Muscle layer of colon (tissue), 2 donors: ENCODE measurements around the gene AURKB.

ENCODE experiments used
- H3K27ac ChIP-seq: one replicate; pipeline ENCODE4 v1.7.0; 2013; ENCODE audit warnings: low read depth, mild to moderate bottlenecking, low read length, moderate library complexity
- H3K27me3 ChIP-seq, 2 donors: one replicate each; pipeline ENCODE4 v1.7.0; 2013; ENCODE audit warnings: low read length in 2 of 2, mild to moderate bottlenecking in 2 of 2; ENCODE audit not compliant: insufficient read depth in 2 of 2, control insufficient read depth in 1 of 2
- H3K36me3 ChIP-seq: one replicate; pipeline ENCODE4 v1.7.0; 2013; ENCODE audit warnings: mild to moderate bottlenecking, low read length; ENCODE audit not compliant: insufficient read depth
- H3K4me1 ChIP-seq: one replicate; pipeline ENCODE4 v1.7.0; 2013; ENCODE audit warnings: mild to moderate bottlenecking, low read length; ENCODE audit not compliant: insufficient read depth
- H3K4me3 ChIP-seq, 2 donors: one replicate each; pipeline ENCODE4 v1.7.0; 2013; ENCODE audit warnings: low read length in 2 of 2, low read depth in 1 of 2, mild to moderate bottlenecking in 1 of 2, moderate library complexity in 1 of 2
- H3K9ac ChIP-seq: one replicate; pipeline ENCODE4 v1.7.0; 2013; ENCODE audit warnings: low read length
- H3K9me3 ChIP-seq: one replicate; pipeline ENCODE4 v1.7.0; 2013; ENCODE audit warnings: mild to moderate bottlenecking, low read length
- donor health status: abdominal sarcoma.
- donor health status: Adenocarcinoma of cecum.

AURKB gene

DNA sequence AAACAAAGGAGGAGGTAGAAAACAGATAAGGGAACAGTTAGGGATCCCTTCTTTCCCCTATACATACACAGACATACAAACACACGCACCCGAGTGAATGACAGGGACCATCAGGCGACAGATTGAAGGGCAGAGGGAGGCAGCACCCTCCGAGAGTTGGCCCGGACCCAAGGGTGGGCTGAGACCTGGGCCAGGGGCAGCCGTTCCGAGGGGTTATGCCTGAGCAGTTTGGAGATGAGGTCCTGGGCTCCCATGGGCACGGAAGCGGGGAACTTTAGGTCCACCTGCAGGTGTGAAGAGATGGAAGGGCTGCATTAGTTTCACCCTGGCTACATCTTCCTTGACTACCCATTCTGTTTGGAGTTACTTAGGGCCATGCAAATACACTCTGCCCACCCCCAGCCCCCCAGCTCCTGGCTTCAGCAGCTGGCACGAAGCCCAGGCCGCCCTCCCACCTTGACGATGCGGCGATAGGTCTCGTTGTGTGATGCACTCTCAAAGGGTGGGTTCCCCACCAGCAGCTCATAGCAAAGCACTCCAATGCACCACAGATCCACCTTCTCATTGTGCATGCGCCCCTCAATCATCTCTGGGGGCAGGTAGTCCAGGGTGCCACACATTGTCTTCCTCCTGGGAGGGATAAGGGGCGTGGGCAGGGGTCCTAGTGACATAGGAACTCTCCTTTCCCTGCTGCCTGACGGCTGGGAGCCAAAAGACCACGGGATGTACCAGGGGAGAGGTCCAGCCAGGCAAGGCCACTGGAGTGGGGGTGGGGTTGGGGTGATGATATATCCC lies 5.4 kb downstream of the AURKB start:
- Histone ChIP-seq H3K9me3 (no peaks in the 10 kb centered on the region), H3K9ac (no peak overlapping the region), H3K36me3 (no peaks in the 10 kb centered on the region), H3K27me3 (no peaks in the 10 kb centered on the region), H3K4me3 (no peak overlapping the region), H3K27ac (no peak overlapping the region), H3K4me1 (peaks cover 2% of the 10 kb centered on the region)

DNA sequence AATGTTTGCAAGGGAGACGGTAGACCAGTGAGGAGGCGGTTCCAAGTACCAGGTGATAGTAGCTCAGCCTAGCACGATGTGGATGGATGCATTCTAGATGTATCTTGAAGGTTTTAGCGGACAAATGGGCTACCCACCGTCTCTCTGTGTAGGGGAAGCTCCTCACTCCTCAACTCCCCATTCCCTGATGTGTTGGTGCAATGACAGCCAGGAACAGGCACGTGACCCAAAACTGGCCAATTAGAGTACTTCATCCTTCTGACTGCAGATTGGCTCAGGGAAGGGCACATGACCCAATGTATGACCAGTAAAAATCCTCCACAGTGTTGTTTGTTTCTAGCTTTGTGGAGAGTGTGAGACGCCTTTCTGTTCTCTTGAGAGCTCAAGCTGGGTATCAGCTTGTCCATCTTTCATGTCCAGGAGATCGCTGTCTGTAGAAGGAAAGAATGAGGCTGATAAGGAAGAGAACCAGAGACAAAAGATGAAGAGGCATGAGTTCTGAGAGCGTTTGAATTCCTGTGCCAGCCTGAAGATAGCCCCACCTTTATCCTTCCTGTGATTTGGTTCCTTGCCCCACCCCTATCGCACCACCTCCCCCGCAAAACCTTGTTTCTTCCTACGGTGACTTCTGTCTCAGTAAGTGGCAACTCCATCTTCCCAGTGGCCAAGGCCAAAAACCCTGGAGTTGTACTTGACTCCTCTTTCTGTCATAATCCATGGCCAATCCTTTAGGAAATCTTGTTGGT lies 18.1 kb downstream of the AURKB start:
- Histone ChIP-seq H3K9me3 (no peaks in the 10 kb centered on the region), H3K27me3 (no peaks in the 10 kb centered on the region), H3K4me1 (peaks cover 39% of the 10 kb centered on the region), H3K9ac (no peak overlapping the region), H3K36me3 (no peaks in the 10 kb centered on the region), H3K4me3 (peak overlapping the region; percentile 24 to 40), H3K27ac (peak overlapping the region; percentile 56)

DNA sequence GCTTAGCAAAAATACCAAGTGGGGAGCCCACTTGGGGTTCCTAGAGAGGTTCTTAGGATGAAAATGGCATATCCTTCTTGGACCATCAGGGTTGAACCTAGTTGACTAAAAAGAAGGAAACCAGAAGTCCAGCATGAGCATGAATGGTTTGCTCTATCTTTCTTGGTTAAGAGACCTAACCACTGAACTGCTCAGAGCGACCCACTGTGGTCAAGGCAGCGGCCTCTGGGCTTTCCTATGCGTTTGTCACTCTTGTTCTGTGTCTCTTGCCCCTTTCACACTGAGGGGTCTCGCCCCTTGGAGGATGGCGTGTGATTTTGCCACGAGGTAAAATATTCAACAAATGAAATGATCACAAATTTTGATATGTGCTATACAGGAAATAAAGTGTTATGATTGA lies 19.9 kb downstream of the AURKB start:
- Histone ChIP-seq H3K4me1 (peaks cover 42% of the 10 kb centered on the region), H3K4me3 (peak overlapping the region in 1 of 2 donors; percentile 53), H3K27ac (peak overlapping the region; percentile 19)

DNA sequence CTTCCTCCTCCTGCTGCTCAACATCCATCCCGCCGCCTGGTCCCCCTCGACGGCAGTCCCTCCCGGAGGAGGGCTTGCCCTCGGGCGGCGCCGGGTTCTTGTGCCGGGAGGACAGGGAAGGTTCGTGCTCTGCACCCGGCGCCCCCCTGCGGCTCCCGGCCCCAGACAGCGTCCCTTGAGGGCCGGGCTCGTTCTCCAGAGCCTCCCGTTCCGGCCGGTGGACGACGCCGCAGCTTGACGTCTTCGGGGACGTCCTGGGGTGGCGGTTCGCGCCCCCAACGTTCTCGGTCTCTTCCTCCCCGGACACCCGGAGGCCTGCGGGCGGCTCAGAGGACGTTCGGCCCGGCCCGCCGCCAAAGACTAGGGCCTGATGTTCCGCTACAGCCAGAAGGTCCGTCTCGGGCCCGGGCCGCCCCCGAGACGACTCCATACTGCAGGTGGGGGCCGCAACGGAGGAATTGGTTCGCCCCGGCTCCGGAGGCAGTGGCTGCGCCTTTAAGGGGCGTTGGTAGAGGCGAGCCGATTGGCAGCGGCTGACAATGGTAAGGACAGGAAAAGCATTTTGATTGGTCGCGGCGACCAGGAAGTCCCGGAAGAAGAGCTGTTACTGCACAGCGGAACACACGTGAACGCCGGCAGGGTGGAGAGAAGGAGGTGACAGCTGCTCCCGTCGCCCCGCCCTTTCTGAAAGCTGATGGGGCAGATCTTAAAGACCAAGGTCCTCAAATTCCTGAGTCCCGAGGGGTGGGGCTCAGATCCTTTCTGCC lies 20.5 kb downstream of the AURKB start, which contains the start of gene BORCS6:
TSS of gene BORCS6 (minus strand) at position 470 of the 767 bp plus-strand sequence. CDS start at position 430, 40 bp downstream.
- Histone ChIP-seq H3K9ac (peak within 1 kb of the TSS; percentile 1), H3K9me3 (no peaks in the 10 kb centered on the region), H3K27ac (peak within 1 kb of the TSS; percentile 89), H3K4me1 (peaks cover 42% of the 10 kb centered on the region), H3K36me3 (no peaks in the 10 kb centered on the region), H3K27me3 (no peaks in the 10 kb centered on the region), H3K4me3 (peak within 1 kb of the TSS; percentile 78 to 94)

More for the DNA sequence above, 19.9 kb downstream of the AURKB start:
- Histone ChIP-seq H3K9ac (no peak overlapping the region), H3K36me3 (no peaks in the 10 kb centered on the region), H3K27me3 (no peaks in the 10 kb centered on the region), H3K9me3 (no peaks in the 10 kb centered on the region)

DNA sequence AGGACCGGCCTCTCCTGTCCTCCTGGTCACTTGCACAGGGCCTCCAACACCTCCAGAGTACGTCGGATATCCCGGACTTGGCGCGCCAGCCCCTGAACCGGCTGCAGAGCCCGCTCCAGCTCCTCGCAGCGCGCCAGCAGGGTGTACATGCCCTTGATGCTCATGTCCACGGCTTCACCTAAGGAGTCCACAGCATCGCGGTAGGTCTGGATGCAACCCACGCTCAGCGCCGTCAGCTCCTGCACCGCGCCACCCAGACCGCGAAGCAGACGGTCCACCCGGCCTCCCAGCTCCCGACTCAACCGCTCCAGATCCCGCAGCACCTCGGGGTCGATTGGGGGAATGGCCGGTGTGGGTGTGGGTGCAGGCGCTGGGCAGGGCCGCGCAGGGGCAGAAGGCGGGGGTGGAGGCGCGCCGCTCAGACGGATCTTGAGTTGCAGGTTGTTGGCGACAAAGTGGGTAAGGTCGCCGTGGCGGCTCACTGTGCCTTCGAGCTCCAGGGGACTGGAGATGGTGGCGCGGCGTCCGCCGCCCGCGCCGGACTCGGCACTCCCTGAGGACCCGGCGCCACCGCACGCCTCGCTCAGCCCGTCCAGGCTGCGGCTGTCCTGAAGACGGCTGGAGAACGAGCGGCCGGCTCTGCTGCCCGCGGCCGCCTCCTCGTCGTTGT lies 21.2 kb downstream of the AURKB start:
- Histone ChIP-seq H3K4me1 (peaks cover 42% of the 10 kb centered on the region), H3K9ac (peak overlapping the region; percentile 1), H3K4me3 (peak overlapping the region; percentile 78 to 94), H3K36me3 (no peaks in the 10 kb centered on the region), H3K27ac (peak overlapping the region; percentile 89), H3K27me3 (no peaks in the 10 kb centered on the region), H3K9me3 (no peaks in the 10 kb centered on the region)

- H3K27me3 ChIP-seq, result no peaks in the 10 kb centered on the region
- peaks cover 42% of the 10 kb centered on the region for H3K4me1 ChIP-seq
- peak overlapping the region; percentile 23 for H3K9ac ChIP-seq
- H3K36me3 ChIP-seq, result no peaks in the 10 kb centered on the region
- H3K9me3 ChIP-seq, result no peaks in the 10 kb centered on the region
- H3K27ac ChIP-seq, result peak overlapping the region; percentile 89
- H3K4me3 ChIP-seq, result peak overlapping the region; percentile 78 to 94
These were observed 22.0 kb downstream of the AURKB start for GRCh38 chr17:8188263-8188839.

GRCh38 chr17:8187517-8188262 lies 22.7 kb downstream of the AURKB start:
- Histone ChIP-seq H3K9ac (peak overlapping the region; percentile 23), H3K27ac (peak overlapping the region; percentile 89), H3K27me3 (no peaks in the 10 kb centered on the region), H3K4me1 (peaks cover 40% of the 10 kb centered on the region), H3K36me3 (no peaks in the 10 kb centered on the region), H3K9me3 (no peaks in the 10 kb centered on the region), H3K4me3 (peak overlapping the region; percentile 30 to 94)

GRCh38 chr17:8186787-8187516 lies 23.4 kb downstream of the AURKB start:
- Histone ChIP-seq H3K36me3 (no peaks in the 10 kb centered on the region), H3K9me3 (no peaks in the 10 kb centered on the region), H3K4me1 (peaks cover 33% of the 10 kb centered on the region), H3K9ac (peak overlapping the region; percentile 63), H3K4me3 (peak overlapping the region; percentile 90 to 94), H3K27me3 (no peaks in the 10 kb centered on the region), H3K27ac (peak overlapping the region; percentile 89)

GRCh38 chr17:8186446-8186786 lies 24.0 kb downstream of the AURKB start:
- H3K4me3 ChIP-seq, result peak overlapping the region; percentile 90 to 94
- no peaks in the 10 kb centered on the region for H3K27me3 ChIP-seq
- H3K9me3 ChIP-seq, result no peaks in the 10 kb centered on the region
- H3K36me3 ChIP-seq, result no peaks in the 10 kb centered on the region
- peaks cover 28% of the 10 kb centered on the region for H3K4me1 ChIP-seq
- H3K9ac ChIP-seq, result peak overlapping the region; percentile 63
- peak overlapping the region; percentile 89 for H3K27ac ChIP-seq
